A673 (cell line): ENCODE measurements around the gene LRRC37A.
"Not testable (repeated sequence)": the region's sequence is repeated elsewhere in the genome, so short reads cannot be mapped to it uniquely, and the experiment has no call there.

Source experiments
- CTCF ChIP-seq: fragments of 300-800, 200-600 bp; sonication (generic); conservative IDR thresholded peaks from 2 replicates; pipeline ENCODE4 v1.5.1; 2017; ENCODE audit warnings: low read depth, mild to moderate bottlenecking, antibody characterized with exemption, low read length, moderate library complexity, mixed read lengths
- EZH2 ChIP-seq: fragments of 200-600 bp; sonication (generic); IDR thresholded peaks from 2 replicates; pipeline ENCODE4 v1.6.1; 2017; ENCODE audit warnings: borderline replicate concordance, low read depth, mild to moderate bottlenecking, mixed read lengths, antibody characterized with exemption, low read length; ENCODE audit not compliant: poor library complexity, severe bottlenecking

GRCh38 chr17:46367520-46367919 lies 72.6 kb downstream of the LRRC37A start:
- not testable (repeated sequence) for TF ChIP-seq CTCF, EZH2
